ENCODE measurements around the gene ABCA8.

- TF ChIP-seq EZH2 (optimal IDR thresholded peaks at IDR 0.05; ENCODE audit: low read depth, low read length) = no peak
- no peak for TF ChIP-seq CTCF (IDR thresholded peaks at IDR 0.05; ENCODE audit: low read length)
Measured at GRCh38 chr17:68897557-68897956, 57.6 kb downstream of the ABCA8 start.
